Astrocyte (in vitro differentiated cells and primary cell): ENCODE data around the gene CCDC9. TPM values are rescaled to one million over a fixed set of nuclear protein-coding genes. Genes with fewer than 3 reads are reported as not detected.

ENCODE experiments used
- DNase-seq: peaks from one replicate; pipeline ENCODE4 v3.0.0-alpha.2; 2010; ENCODE audit warnings: low read depth
- FAIRE-seq: peaks from 2 replicates; lab custom pipeline; 2011; peaks lifted over from hg19 to GRCh38; lab: Jason Lieb, UNC
- H2AFZ ChIP-seq: 2 replicates; pipeline ENCODE4 v1.6.0; 2012; ENCODE audit warnings: low read depth, low read length, inconsistent platforms
- H3K27ac ChIP-seq: 2 replicates; pipeline ENCODE4 v1.5.1; 2011; ENCODE audit warnings: low read depth, low read length, inconsistent platforms
- H3K27me3 ChIP-seq: 2 replicates; pipeline ENCODE4 v1.6.0; 2011; ENCODE audit warnings: low read length, inconsistent platforms; ENCODE audit not compliant: insufficient read depth
- H3K36me3 ChIP-seq: 2 replicates; pipeline ENCODE4 v1.5.1; 2011; ENCODE audit warnings: low read length, inconsistent platforms; ENCODE audit not compliant: insufficient read depth
- H3K4me1 ChIP-seq: 2 replicates; pipeline ENCODE4 v1.5.1; 2011; ENCODE audit warnings: low read length, inconsistent platforms; ENCODE audit not compliant: insufficient read depth
- H3K4me2 ChIP-seq: 2 replicates; pipeline ENCODE4 v1.6.0; 2012; ENCODE audit warnings: low read length, inconsistent platforms
- H3K4me3 ChIP-seq: 2 replicates; pipeline ENCODE4 v1.5.1; 2011; ENCODE audit warnings: low read depth, mild to moderate bottlenecking, low read length, inconsistent platforms; ENCODE audit not compliant: insufficient read depth
- H3K79me2 ChIP-seq: 2 replicates; pipeline ENCODE4 v1.6.0; 2012; ENCODE audit warnings: mild to moderate bottlenecking, low read length, inconsistent platforms; ENCODE audit not compliant: insufficient read depth
- H3K9ac ChIP-seq: 2 replicates; pipeline ENCODE4 v1.6.0; 2012; ENCODE audit warnings: mild to moderate bottlenecking, low read length, inconsistent platforms
- H3K9me3 ChIP-seq: 2 replicates; pipeline ENCODE4 v1.5.1; 2012; ENCODE audit warnings: low read depth, mild to moderate bottlenecking, low read length, inconsistent platforms; ENCODE audit not compliant: insufficient read depth
- H4K20me1 ChIP-seq: 2 replicates; pipeline ENCODE4 v1.6.0; 2012; ENCODE audit warnings: low read length, inconsistent platforms; ENCODE audit not compliant: insufficient read depth
- H3K27ac Mint-ChIP-seq: one replicate; pipeline ENCODE4 v1.8.0; 2021; ENCODE audit warnings: mild to moderate bottlenecking, mixed read lengths; ENCODE audit not compliant: unreplicated experiment
- H3K27me3 Mint-ChIP-seq: one replicate; pipeline ENCODE4 v1.8.0; 2021; ENCODE audit warnings: low read depth, mixed read lengths; ENCODE audit not compliant: unreplicated experiment
- H3K36me3 Mint-ChIP-seq: one replicate; pipeline ENCODE4 v1.8.0; 2021; ENCODE audit warnings: low read depth, mixed read lengths; ENCODE audit not compliant: unreplicated experiment
- H3K4me1 Mint-ChIP-seq: one replicate; pipeline ENCODE4 v1.8.0; 2021; ENCODE audit warnings: low read depth, mixed read lengths; ENCODE audit not compliant: unreplicated experiment
- H3K4me3 Mint-ChIP-seq: one replicate; pipeline ENCODE4 v1.8.0; 2021; ENCODE audit warnings: mild to moderate bottlenecking, moderate library complexity, mixed read lengths; ENCODE audit not compliant: unreplicated experiment
- H3K9me3 Mint-ChIP-seq: one replicate; pipeline ENCODE4 v1.8.0; 2021; ENCODE audit warnings: mild to moderate bottlenecking, mixed read lengths; ENCODE audit not compliant: unreplicated experiment
- CTCF ChIP-seq: IDR thresholded peaks from 2 replicates; pipeline ENCODE4 v1.5.1; 2011; ENCODE audit warnings: low read depth, mild to moderate bottlenecking, inconsistent platforms, low read length, moderate library complexity; ENCODE audit not compliant: insufficient read depth
- EZH2 ChIP-seq: IDR thresholded peaks from 2 replicates; pipeline ENCODE4 v1.6.1; 2012; ENCODE audit warnings: mild to moderate bottlenecking, low read length, inconsistent platforms; ENCODE audit not compliant: insufficient read depth
- total RNA-seq: library from RNA; stranded (reverse); gene quantifications from 2 replicates; pipeline ENCODE4 v1.2.1, GENCODE V29; 2021

The CCDC9 gene
- total RNA-seq, 1 donor from 2014 or later = 44.6 TPM

DNA sequence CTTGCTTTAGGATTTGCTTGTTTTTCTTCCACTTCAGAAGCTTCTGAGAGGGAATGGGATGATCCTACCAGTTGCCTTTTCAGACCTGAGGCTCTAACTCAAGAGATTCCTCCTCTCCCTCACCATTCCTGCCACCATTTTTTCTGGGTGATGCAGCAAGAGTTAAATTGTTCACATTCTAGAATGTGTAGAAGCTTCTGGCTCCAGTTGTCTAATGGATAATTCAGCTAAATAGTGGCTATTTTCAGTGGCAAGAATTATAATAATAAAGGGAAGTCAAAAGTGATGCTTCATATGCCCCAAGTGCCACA lies 46.2 kb upstream of the CCDC9 start:
- Histone ChIP-seq H4K20me1 (no peaks in the 10 kb centered on the region), H3K4me1 (peaks cover 3% of the 10 kb centered on the region), H3K4me3 (no peak overlapping the region), H3K27ac (no peak overlapping the region), H3K27me3 (no peaks in the 10 kb centered on the region), H3K4me2 (no peak overlapping the region), H3K9ac (no peak overlapping the region), H3K36me3 (peaks cover 17% of the 10 kb centered on the region), H3K9me3 (no peaks in the 10 kb centered on the region), H3K79me2 (no peaks in the 10 kb centered on the region), H2AFZ (no peak overlapping the region)
- Mint-ChIP-seq H3K4me3 (no peak overlapping the region), H3K27ac (no peak overlapping the region), H3K9me3 (no peaks in the 10 kb centered on the region), H3K4me1 (peaks cover 11% of the 10 kb centered on the region), H3K36me3 (peaks cover 14% of the 10 kb centered on the region), H3K27me3 (no peaks in the 10 kb centered on the region)
- FAIRE-seq (no peak), DNase-seq (no peak)
- no peak for TF ChIP-seq CTCF
- no peak for TF ChIP-seq EZH2

- Histone ChIP-seq H3K36me3 (peaks cover 11% of the 10 kb centered on the region), H2AFZ (no peak overlapping the region), H3K4me1 (peaks cover 3% of the 10 kb centered on the region), H3K27ac (peak overlapping the region; percentile 60), H3K9me3 (no peaks in the 10 kb centered on the region), H3K4me2 (no peak overlapping the region), H3K79me2 (no peaks in the 10 kb centered on the region), H3K27me3 (no peaks in the 10 kb centered on the region), H3K4me3 (no peak overlapping the region), H4K20me1 (no peaks in the 10 kb centered on the region), H3K9ac (peak overlapping the region; percentile 63)
- Mint-ChIP-seq H3K27ac (peak overlapping the region; percentile 79), H3K9me3 (no peaks in the 10 kb centered on the region), H3K27me3 (no peaks in the 10 kb centered on the region), H3K4me3 (no peak overlapping the region), H3K4me1 (peaks cover 11% of the 10 kb centered on the region), H3K36me3 (peaks cover 11% of the 10 kb centered on the region)
- DNase-seq = peak; percentile 41
- TF ChIP-seq EZH2 (no peak), CTCF (peak; percentile 91)
- FAIRE-seq = peak; percentile 90
These were observed 45.5 kb upstream of the CCDC9 start for GRCh38 chr19:47210689-47211316.

DNA sequence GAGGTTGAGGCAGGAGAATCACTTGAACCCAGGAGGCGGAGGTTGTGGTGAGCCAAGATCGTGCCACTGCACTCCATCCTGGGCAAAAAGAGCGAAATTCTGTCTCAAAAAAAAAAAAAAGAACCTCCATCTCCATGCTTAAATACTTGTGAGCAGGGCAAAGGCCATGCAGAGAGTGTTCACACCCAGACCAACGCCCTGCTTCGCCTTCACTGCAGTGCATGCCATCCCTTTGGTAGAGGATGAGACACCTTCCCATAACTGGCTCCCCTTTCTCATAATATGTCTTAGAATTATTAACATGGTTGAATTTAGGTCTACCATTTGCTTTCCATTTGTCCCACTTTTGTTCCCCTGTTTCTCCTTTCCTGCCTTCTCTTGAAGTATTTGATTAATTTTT lies 40.7 kb upstream of the CCDC9 start:
- no peak for FAIRE-seq
- Mint-ChIP-seq H3K36me3 (peaks cover 4% of the 10 kb centered on the region), H3K27me3 (no peaks in the 10 kb centered on the region), H3K9me3 (no peaks in the 10 kb centered on the region), H3K27ac (no peak overlapping the region), H3K4me3 (no peak overlapping the region), H3K4me1 (peaks cover 3% of the 10 kb centered on the region)
- H3K27me3 ChIP-seq = no peaks in the 10 kb centered on the region
- no peak overlapping the region for H3K4me2 ChIP-seq
- H3K4me1 ChIP-seq = peaks cover under 1% of the 10 kb centered on the region
- DNase-seq = no peak
- H3K4me3 ChIP-seq = no peak overlapping the region
- no peak overlapping the region for H2AFZ ChIP-seq
- TF ChIP-seq EZH2 (no peak), CTCF (no peak)
- H3K79me2 ChIP-seq = no peaks in the 10 kb centered on the region
- no peak overlapping the region for H3K9ac ChIP-seq
- H4K20me1 ChIP-seq = no peaks in the 10 kb centered on the region
- no peaks in the 10 kb centered on the region for H3K9me3 ChIP-seq
- no peak overlapping the region for H3K27ac ChIP-seq
- no peaks in the 10 kb centered on the region for H3K36me3 ChIP-seq
